ENCODE measurements around the gene KCNA1.

Gene KCNA1

GRCh38 chr12:4961311-4961710 is 51.6 kb downstream of the KCNA1 start:
- DNase-seq, result no peak

- DNase-seq, result peak in 2 of 3 experiments; percentile 27 to 47
Measured at GRCh38 chr12:4962539-4963486, 53.1 kb downstream of the KCNA1 start.
